ENCODE measurements around the gene MSN.

- TF ChIP-seq, protein P1, sequence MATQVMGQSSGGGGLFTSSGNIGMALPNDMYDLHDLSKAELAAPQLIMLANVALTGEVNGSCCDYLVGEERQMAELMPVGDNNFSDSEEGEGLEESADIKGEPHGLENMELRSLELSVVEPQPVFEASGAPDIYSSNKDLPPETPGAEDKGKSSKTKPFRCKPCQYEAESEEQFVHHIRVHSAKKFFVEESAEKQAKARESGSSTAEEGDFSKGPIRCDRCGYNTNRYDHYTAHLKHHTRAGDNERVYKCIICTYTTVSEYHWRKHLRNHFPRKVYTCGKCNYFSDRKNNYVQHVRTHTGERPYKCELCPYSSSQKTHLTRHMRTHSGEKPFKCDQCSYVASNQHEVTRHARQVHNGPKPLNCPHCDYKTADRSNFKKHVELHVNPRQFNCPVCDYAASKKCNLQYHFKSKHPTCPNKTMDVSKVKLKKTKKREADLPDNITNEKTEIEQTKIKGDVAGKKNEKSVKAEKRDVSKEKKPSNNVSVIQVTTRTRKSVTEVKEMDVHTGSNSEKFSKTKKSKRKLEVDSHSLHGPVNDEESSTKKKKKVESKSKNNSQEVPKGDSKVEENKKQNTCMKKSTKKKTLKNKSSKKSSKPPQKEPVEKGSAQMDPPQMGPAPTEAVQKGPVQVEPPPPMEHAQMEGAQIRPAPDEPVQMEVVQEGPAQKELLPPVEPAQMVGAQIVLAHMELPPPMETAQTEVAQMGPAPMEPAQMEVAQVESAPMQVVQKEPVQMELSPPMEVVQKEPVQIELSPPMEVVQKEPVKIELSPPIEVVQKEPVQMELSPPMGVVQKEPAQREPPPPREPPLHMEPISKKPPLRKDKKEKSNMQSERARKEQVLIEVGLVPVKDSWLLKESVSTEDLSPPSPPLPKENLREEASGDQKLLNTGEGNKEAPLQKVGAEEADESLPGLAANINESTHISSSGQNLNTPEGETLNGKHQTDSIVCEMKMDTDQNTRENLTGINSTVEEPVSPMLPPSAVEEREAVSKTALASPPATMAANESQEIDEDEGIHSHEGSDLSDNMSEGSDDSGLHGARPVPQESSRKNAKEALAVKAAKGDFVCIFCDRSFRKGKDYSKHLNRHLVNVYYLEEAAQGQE (IDR thresholded peaks at IDR 0.05; ENCODE audit: insufficient read depth in 1 of 2, low read depth in 2 of 2, low read length in 2 of 2) = no peak
- TF ChIP-seq POLR2AphosphoS5 (IDR thresholded peaks at IDR 0.05; ENCODE audit: low read depth, low read length) (no peak), SIN3A (IDR thresholded peaks at IDR 0.05; ENCODE audit: borderline replicate concordance, insufficient read depth, low read length) (no peak), TAF1 (IDR thresholded peaks at IDR 0.05; ENCODE audit: borderline replicate concordance, insufficient read depth, low read length) (no peak), FOXP2 (optimal IDR thresholded peaks at IDR 0.05; ENCODE audit: borderline replicate concordance, extremely low read depth, extremely low read length, insufficient read depth) (no peak)
Measured at GRCh38 chrX:65643531-65644052, 23.9 kb upstream of the MSN start.

Data from PFSK-1 (cell line).